KOPT-K1 (cell line): Measurements from ENCODE around the gene KLRF1.

Experiments used
- H3K27ac ChIP-seq: fragments of 200-600 bp; sonication (generic); 2 replicates; pipeline ENCODE4 v1.5.1; 2016; ENCODE audit warnings: antibody characterized with exemption, mild to moderate bottlenecking, low read depth, low read length; ENCODE audit not compliant: poor library complexity, severe bottlenecking
- H3K36me3 ChIP-seq: fragments of 200-600 bp; sonication (generic); 2 replicates; pipeline ENCODE4 v1.5.1; 2017; ENCODE audit warnings: antibody characterized with exemption, mild to moderate bottlenecking, low read length, moderate library complexity; ENCODE audit not compliant: insufficient read depth
- H3K9me3 ChIP-seq: fragments of 200-600 bp; sonication (generic); 2 replicates; pipeline ENCODE4 v1.5.1; 2017; ENCODE audit warnings: antibody characterized with exemption, low read length, mild to moderate bottlenecking; ENCODE audit not compliant: insufficient read depth, poor library complexity, severe bottlenecking

KLRF1 gene

DNA sequence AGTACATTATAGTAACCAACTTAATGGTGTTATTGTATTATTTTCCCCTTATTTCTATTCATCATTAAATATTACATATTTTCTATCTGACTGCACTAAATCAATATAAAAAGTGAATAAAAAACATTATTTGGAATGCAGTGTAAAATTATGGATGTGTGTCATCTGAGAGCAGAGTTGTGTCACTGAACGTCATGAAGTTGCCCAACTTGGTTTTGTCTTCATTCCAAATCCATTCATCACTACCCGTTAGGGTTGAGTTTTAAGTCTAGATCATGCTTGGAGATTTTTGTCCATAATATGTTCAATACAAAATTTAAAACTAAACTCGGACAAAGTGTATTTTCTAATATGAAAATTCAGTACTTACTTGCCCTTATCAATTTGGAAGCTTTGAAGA, 16.1 kb downstream of the KLRF1 start:
- no peaks in the 10 kb centered on the region for H3K36me3 ChIP-seq
- H3K9me3 ChIP-seq: peaks cover 5% of the 10 kb centered on the region
- no peak overlapping the region for H3K27ac ChIP-seq

DNA sequence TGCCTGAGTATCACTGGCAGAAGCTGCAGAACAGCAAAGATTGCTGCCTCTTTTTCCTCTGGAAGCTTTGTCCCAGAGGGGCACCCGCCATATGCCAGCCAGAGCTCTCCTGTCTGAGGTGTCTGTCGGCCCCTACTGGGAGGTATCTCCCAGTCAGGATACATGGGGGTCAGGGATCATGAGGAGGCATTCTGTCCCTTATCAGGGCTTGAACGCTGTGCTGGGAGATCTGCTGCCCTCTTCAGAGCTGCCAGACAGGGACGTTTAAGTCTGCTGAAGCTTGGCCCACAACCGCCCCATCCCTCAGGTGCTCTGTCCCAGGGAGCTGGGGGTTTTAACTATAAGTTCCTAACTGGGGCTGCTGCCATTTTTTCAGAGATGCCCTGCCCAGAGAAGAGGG, 21.6 kb downstream of the KLRF1 start:
- no peaks in the 10 kb centered on the region for H3K36me3 ChIP-seq
- H3K27ac ChIP-seq: no peak overlapping the region
- H3K9me3 ChIP-seq: peaks cover 10% of the 10 kb centered on the region

DNA sequence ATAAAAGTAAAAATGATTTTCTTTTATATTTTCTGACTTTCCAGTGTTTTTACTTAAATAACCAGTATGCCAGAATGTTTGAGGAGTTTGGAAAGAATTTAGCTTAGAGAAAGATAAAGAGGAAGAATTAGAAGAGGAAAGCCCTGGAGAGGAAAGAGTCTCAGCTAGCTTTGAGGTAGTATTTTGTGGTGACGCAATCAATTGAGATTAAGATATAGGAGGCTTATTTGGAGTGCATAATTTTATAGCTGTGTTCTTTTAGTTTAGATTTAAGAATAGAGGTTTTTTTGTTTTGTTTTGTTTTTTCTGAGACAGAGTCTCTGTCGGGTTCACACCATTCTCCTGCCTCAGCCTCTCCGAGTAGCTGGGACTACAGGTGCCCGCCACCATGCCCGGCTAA, 23.8 kb downstream of the KLRF1 start:
- Histone ChIP-seq H3K36me3 (no peaks in the 10 kb centered on the region), H3K9me3 (peaks cover 10% of the 10 kb centered on the region), H3K27ac (no peak overlapping the region)

DNA sequence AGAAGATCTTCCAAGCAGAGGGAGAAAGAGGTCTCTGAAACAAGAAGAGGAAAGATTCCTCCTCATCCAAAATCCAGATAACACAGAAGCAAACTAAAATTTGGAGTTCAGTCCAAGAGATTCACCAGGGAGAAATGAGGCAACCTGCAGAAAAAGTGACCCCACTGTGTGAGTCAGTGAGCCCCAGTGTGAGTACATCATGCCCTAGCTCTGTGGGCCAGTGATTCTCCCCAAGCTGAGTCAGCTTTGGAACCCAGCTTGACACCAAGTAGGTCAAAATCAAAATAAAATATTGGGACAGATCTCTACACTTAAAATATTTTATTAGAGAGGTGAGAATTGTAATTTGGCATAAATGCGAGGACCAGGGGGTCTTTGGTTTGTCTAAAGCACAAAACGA, 24.6 kb downstream of the KLRF1 start:
- peaks cover 10% of the 10 kb centered on the region for H3K9me3 ChIP-seq
- H3K36me3 ChIP-seq: no peaks in the 10 kb centered on the region
- H3K27ac ChIP-seq: no peak overlapping the region

DNA sequence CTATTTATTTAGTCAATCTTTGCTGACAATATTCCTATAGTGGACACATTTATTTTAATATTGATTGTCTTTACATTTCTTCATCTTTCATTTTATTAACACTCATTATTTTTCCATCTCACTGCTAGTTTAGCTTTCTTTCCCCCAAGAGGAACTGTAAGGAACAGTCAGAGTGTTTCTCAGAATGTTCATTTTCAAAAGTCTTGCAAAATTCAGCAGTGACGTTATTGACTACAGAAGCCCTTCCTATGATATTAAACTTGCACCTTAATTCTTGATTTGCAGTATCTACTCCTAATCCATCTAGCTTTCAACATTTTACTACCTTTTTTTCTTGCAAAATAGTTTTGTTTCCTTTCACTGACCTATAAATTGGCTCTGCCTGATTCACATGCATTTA, 28.9 kb downstream of the KLRF1 start:
- H3K36me3 ChIP-seq: no peaks in the 10 kb centered on the region
- H3K9me3 ChIP-seq: no peaks in the 10 kb centered on the region
- no peak overlapping the region for H3K27ac ChIP-seq

- Histone ChIP-seq H3K9me3 (no peaks in the 10 kb centered on the region), H3K27ac (no peak overlapping the region), H3K36me3 (no peaks in the 10 kb centered on the region)
Observed at GRCh38 chr12:9856894-9857293, 29.6 kb downstream of the KLRF1 start.

DNA sequence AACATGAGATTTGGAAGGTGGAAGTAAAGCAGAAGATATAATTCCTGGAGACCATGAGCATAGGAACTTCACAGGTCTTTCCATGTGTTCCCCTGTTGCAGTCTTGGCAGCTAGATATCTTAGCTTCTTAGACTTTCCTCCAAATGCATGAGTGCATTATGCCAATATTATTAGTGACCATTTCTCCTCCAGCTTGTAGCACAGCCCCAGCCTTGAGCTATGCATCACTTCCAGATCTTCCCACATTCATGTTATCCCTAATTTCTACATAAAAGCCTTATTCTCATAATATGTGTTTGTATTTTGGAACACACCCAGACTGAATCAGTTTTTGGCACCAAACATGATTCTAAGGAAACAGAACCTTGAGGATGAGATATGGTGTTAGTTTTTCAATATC, 30.9 kb downstream of the KLRF1 start:
- Histone ChIP-seq H3K27ac (no peak overlapping the region), H3K9me3 (peaks cover under 1% of the 10 kb centered on the region), H3K36me3 (no peaks in the 10 kb centered on the region)

DNA sequence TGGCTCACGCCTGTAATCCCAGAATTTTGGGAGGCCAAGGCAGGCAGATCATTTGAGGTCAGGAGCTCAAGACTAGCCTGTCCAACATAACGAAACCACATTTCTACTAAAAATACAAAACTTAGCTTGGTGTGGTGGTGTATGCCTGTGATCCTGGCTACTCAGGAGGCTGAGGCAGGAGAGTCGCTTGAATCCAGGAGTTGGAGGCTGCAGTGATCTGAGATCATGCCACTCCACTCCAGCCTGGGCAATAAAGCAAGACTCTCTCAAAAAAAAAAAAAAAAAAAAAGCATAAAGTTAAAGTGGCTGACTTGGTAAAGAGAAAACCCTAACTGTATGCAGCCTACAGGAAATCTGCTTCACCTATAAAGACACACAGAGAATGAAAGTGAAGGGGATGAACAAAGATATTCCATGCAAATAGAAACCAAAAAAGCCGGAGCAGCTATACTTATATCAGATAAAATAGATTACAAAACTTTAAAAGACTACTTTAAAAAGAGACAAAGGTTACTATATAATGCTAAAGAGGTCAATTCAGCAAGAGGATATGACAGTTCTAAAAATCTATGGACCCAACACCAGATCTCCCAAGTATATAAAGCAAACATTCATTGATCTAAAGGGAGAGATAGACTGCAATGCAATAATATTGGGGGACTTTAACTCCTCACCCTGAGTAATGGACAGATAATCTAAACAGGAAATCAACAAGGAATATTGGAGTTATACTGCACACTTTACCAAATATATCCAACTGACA, 37.8 kb downstream of the KLRF1 start:
- peak overlapping the region; percentile 89 for H3K27ac ChIP-seq
- H3K9me3 ChIP-seq: peaks cover 12% of the 10 kb centered on the region
- no peaks in the 10 kb centered on the region for H3K36me3 ChIP-seq

DNA sequence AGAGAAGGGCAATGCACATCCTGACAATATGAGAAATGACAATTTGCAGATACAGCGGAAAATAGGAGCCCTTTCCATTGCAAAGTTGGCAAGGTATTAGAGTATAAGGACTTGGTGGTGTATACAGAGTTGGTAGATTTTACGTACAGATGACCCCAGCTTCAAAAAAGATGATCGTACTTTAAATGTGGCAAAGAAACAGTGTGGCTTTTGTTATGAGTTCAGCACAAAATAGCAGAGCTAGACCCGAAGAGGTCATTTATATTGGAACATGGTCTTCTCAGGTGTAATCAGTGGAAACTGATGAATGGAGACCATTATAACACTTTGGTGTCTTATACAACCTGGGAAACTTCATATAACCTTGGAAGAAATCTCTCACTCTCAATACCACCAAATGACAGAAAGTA, 39.6 kb downstream of the KLRF1 start:
- Histone ChIP-seq H3K9me3 (peaks cover 12% of the 10 kb centered on the region), H3K36me3 (no peaks in the 10 kb centered on the region), H3K27ac (peak overlapping the region; percentile 89)

- Histone ChIP-seq H3K36me3 (no peaks in the 10 kb centered on the region), H3K9me3 (peaks cover 12% of the 10 kb centered on the region), H3K27ac (peak overlapping the region; percentile 89)
Observed at GRCh38 chr12:9867531-9867930, 40.2 kb downstream of the KLRF1 start.

- no peaks in the 10 kb centered on the region for H3K36me3 ChIP-seq
- peaks cover 9% of the 10 kb centered on the region for H3K9me3 ChIP-seq
- peak overlapping the region; percentile 89 for H3K27ac ChIP-seq
Observed at GRCh38 chr12:9868311-9868801, 41.1 kb downstream of the KLRF1 start.

GRCh38 chr12:9868951-9869306, 41.6 kb downstream of the KLRF1 start:
- Histone ChIP-seq H3K9me3 (peaks cover 4% of the 10 kb centered on the region), H3K27ac (peak overlapping the region; percentile 89)

DNA sequence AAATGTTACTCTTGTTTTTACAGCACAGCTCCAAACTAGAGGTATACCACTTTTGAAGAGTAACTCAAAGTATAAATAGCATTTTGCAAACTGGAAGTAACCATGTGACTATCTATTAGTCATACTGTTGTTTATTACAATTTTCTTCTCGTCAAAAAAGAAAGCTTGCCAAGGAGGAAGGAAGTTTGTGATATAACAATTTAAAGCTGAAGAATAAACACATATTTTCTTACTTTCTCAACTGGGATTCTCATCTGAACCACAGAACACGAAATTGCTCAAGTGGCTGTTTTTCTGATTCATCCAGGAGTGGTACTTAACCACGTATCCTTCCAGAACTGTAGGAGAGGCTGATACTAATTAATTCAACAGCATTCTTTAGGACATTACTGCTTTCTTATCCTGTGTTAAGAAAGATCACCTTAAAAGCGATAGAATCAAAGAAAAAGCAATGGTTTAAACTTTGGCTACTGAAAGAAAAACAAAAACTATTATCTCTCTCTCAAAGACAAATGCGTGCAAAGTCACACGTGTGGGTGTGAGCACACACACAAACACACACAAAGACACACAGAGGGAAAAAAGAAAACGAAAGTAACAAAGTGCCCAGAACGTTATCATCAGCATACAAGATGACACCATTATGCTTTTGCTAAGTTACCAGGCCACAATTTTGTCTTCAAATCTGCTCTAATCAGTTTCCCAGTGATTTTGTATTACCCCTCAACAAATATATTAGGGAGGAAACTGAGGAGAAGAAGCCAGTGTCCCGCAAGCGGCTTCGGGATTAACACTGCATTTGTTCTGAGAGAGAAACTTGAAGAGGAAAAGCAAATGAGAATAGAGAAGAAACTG, 42.3 kb downstream of the KLRF1 start, which contains the start of gene CLEC2B:
Gene CLEC2B (minus strand): TSS at position 48 of the 855 bp plus-strand sequence.
- H3K9me3 ChIP-seq: no peaks in the 10 kb centered on the region
- H3K36me3 ChIP-seq: no peaks in the 10 kb centered on the region
- H3K27ac ChIP-seq: peak within 1 kb of the TSS; percentile 89

More at GRCh38 chr12:9868951-9869306, 41.6 kb downstream of the KLRF1 start:
- H3K36me3 ChIP-seq: no peaks in the 10 kb centered on the region

- H3K9me3 ChIP-seq: no peaks in the 10 kb centered on the region
- peak overlapping the region; percentile 89 for H3K27ac ChIP-seq
- no peaks in the 10 kb centered on the region for H3K36me3 ChIP-seq
Observed at GRCh38 chr12:9870286-9870866, 43.1 kb downstream of the KLRF1 start.

GRCh38 chr12:9872162-9872561, 44.9 kb downstream of the KLRF1 start:
- Histone ChIP-seq H3K27ac (no peak overlapping the region), H3K36me3 (no peaks in the 10 kb centered on the region)

More at GRCh38 chr12:9872162-9872561, 44.9 kb downstream of the KLRF1 start:
- no peaks in the 10 kb centered on the region for H3K9me3 ChIP-seq
